Mesendoderm (in vitro differentiated cells): ENCODE results near the gene COL6A6.
A peak's percentile ranks its signal among the peaks of the same experiment; 100 is the strongest.

ENCODE experiments used
- DNase-seq: peaks from one replicate; pipeline ENCODE4 v3.0.0; 2013
- H2AK5ac ChIP-seq: 2 replicates; pipeline ENCODE4 v1.6.1; 2013; ENCODE audit warnings: low read length, inconsistent platforms
- H2BK120ac ChIP-seq: 2 replicates; pipeline ENCODE4 v1.6.1; 2013; ENCODE audit warnings: low read depth, mild to moderate bottlenecking, low read length, moderate library complexity, mixed read lengths
- H2BK15ac ChIP-seq: replicated peaks from 2 replicates; pipeline ENCODE4 v1.6.1; 2013; ENCODE audit warnings: low read depth, mild to moderate bottlenecking, moderate library complexity
- H2BK5ac ChIP-seq: 2 replicates; pipeline ENCODE4 v1.6.1; 2013; ENCODE audit warnings: low read length, inconsistent platforms
- H3K18ac ChIP-seq: 2 replicates; pipeline ENCODE4 v1.6.1; 2013; ENCODE audit warnings: mild to moderate bottlenecking, low read length, mixed read lengths
- H3K23ac ChIP-seq: one replicate; pipeline ENCODE4 v1.6.1; 2013; ENCODE audit warnings: low read length
- H3K27ac ChIP-seq: 2 replicates; pipeline ENCODE4 v1.5.1; 2013; ENCODE audit warnings: low read depth, mild to moderate bottlenecking, inconsistent platforms, low read length, moderate library complexity
- H3K27me3 ChIP-seq: 2 replicates; pipeline ENCODE4 v1.6.1; 2013; ENCODE audit warnings: low read length, control low read depth, mild to moderate bottlenecking, inconsistent platforms; ENCODE audit not compliant: insufficient read depth, poor library complexity
- H3K36me3 ChIP-seq: 2 replicates; pipeline ENCODE4 v1.6.1; 2013; ENCODE audit warnings: low read length, inconsistent platforms; ENCODE audit not compliant: control insufficient read depth, insufficient read depth
- H3K4ac ChIP-seq: one replicate; pipeline ENCODE4 v1.6.1; 2013; ENCODE audit warnings: low read depth, mild to moderate bottlenecking, low read length, moderate library complexity
- H3K4me1 ChIP-seq: 2 replicates; pipeline ENCODE4 v1.6.1; 2013; ENCODE audit warnings: low read depth, low read length, inconsistent platforms; ENCODE audit not compliant: control insufficient read depth
- H3K4me2 ChIP-seq: 2 replicates; pipeline ENCODE4 v1.6.1; 2013; ENCODE audit warnings: low read length
- H3K4me3 ChIP-seq: 2 replicates; pipeline ENCODE4 v1.5.1; 2013; ENCODE audit warnings: mild to moderate bottlenecking, low read length
- H3K56ac ChIP-seq: one replicate; pipeline ENCODE4 v1.6.1; 2013; ENCODE audit warnings: low read length
- H3K79me1 ChIP-seq: 2 replicates; pipeline ENCODE4 v1.6.1; 2013; ENCODE audit warnings: low read length, inconsistent platforms
- H3K79me2 ChIP-seq: 2 replicates; pipeline ENCODE4 v1.6.1; 2013; ENCODE audit warnings: mild to moderate bottlenecking, low read length; ENCODE audit not compliant: control insufficient read depth, insufficient read depth
- H3K9ac ChIP-seq: 2 replicates; pipeline ENCODE4 v1.6.1; 2013; ENCODE audit warnings: low read length, inconsistent platforms
- H4K5ac ChIP-seq: one replicate; pipeline ENCODE4 v1.6.1; 2013; ENCODE audit warnings: low read length
- H4K8ac ChIP-seq: one replicate; pipeline ENCODE4 v1.6.1; 2013; ENCODE audit warnings: low read depth, mild to moderate bottlenecking, control low read depth, low read length, moderate library complexity
- WGBS: extraction: QIAGEN DNeasy Blood & Tissue Kit; methylation state at CpG from one replicate; pipeline ENCODE4 v1.1.7; 2013; ENCODE audit warnings: low lambda C conversion rate, missing lambda C conversion rate; ENCODE audit not compliant: insufficient coverage; ENCODE audit errors: extremely low coverage; 5-methylcytosine and 5-hydroxymethylcytosine counted together

The COL6A6 gene

DNA sequence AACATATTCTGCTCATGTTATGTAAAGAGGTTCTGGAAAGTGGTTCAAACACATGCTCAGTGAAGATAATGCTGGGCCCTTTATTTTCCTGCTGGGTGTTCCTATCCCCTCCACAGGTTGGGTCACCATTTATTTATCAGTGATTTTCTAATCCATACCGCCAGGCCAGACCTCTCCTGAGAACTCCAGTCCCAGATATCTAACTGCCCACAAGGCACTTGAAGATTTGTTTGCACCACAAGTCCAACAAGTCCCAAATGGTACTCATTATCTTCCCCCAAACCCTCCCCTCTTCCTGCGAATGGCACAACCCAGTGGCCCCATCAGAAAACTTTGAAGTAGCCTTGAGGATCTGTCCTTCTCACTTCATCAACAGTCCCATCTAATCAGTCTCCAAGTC, 5.4 kb downstream of the COL6A6 start:
- H3K23ac ChIP-seq = no peak overlapping the region
- H2AK5ac ChIP-seq = no peak overlapping the region
- no peak overlapping the region for H3K9ac ChIP-seq
- no peak overlapping the region for H4K8ac ChIP-seq
- no peaks in the 10 kb centered on the region for H3K79me2 ChIP-seq
- H3K56ac ChIP-seq = no peak overlapping the region
- H2BK120ac ChIP-seq = no peak overlapping the region
- H2BK15ac ChIP-seq = no peak overlapping the region
- H3K18ac ChIP-seq = no peak overlapping the region
- H3K4me3 ChIP-seq = no peak overlapping the region
- peaks cover 2% of the 10 kb centered on the region for H3K27me3 ChIP-seq
- no peak overlapping the region for H2BK5ac ChIP-seq
- H3K36me3 ChIP-seq = no peaks in the 10 kb centered on the region
- H3K27ac ChIP-seq = no peak overlapping the region
- H3K79me1 ChIP-seq = no peaks in the 10 kb centered on the region
- no peaks in the 10 kb centered on the region for H3K4me1 ChIP-seq
- no peak for DNase-seq
- H3K4me2 ChIP-seq = no peak overlapping the region
- no CpG with 5 or more reads among the region's 2 CpGs for WGBS
- H4K5ac ChIP-seq = no peak overlapping the region
- no peak overlapping the region for H3K4ac ChIP-seq

- H2BK5ac ChIP-seq = no peak overlapping the region
- H3K4ac ChIP-seq = no peak overlapping the region
- no peak overlapping the region for H3K18ac ChIP-seq
- H3K79me2 ChIP-seq = no peaks in the 10 kb centered on the region
- no peak overlapping the region for H3K4me3 ChIP-seq
- no peak overlapping the region for H2BK120ac ChIP-seq
- no peak overlapping the region for H3K4me2 ChIP-seq
- no peak overlapping the region for H3K56ac ChIP-seq
- H3K27ac ChIP-seq = no peak overlapping the region
- no peaks in the 10 kb centered on the region for H3K4me1 ChIP-seq
- no peak overlapping the region for H4K8ac ChIP-seq
- no peak overlapping the region for H4K5ac ChIP-seq
- no peaks in the 10 kb centered on the region for H3K36me3 ChIP-seq
- no peak overlapping the region for H3K23ac ChIP-seq
- no peak overlapping the region for H2AK5ac ChIP-seq
- H3K27me3 ChIP-seq = no peaks in the 10 kb centered on the region
- no peaks in the 10 kb centered on the region for H3K79me1 ChIP-seq
- no peak for DNase-seq
- H3K9ac ChIP-seq = no peak overlapping the region
- H2BK15ac ChIP-seq = no peak overlapping the region
- WGBS = no CpG with 5 or more reads among the region's 1 CpG
Observed at GRCh38 chr3:130527426-130527825, 10.4 kb downstream of the COL6A6 start.

DNA sequence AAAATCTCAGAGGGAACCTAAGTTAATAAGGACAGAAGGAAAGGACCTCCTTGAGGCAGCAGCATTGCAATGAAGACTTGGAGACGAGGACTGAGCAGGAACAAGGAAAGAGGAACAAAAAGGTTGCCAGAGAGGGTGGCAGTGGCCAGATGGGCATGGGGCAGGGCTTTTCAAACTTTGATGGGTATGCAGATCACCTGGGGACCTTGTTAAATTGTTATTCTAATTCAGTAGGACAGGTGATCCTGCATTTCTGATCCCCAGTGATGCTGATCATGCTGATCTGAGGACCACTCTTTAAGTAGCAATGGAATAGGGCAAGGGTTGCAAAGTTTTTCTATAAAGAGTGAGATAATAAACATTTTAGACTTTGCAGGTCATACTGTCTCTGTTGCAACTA, 11.1 kb downstream of the COL6A6 start:
- Histone ChIP-seq H3K79me1 (no peaks in the 10 kb centered on the region), H3K36me3 (no peaks in the 10 kb centered on the region), H3K56ac (no peak overlapping the region)

DNA sequence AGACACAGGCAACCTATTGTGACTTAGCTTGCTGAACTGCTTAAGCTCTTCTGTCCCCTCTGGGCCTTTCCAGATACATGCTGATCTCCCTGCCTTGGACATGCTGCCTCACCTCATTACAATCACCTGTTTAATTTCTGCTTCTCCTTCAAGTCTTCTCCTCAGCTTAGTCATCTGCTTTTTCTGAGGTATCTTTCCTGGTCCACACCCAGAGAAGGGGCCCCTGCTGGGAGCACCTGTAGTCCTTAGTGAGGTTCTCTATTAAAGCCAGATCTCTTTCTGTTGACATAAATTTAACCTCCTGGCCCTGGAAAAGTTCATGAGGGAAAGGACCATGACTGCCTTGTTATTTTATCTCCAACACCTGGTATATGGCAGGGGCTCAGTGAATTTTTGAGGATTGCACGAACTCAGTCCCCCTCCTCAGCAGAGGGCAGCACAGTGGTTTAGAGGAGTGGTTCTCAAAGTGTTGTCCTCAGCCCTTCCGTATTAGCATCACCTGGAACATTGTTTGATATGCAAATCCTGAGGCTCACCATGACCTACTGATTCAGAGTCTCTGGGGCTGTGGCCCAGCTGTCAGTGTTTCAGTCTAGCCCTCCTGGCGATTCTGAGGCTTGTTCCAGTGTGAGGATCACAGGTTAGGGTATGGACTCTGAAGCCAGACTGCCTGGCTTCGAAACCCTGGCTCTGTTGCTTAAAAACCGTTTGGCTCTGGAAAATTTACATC, 12.7 kb downstream of the COL6A6 start:
- H3K79me2 ChIP-seq = no peaks in the 10 kb centered on the region
- no peaks in the 10 kb centered on the region for H3K36me3 ChIP-seq
- H3K9ac ChIP-seq = no peak overlapping the region
- no peaks in the 10 kb centered on the region for H3K79me1 ChIP-seq
- H2AK5ac ChIP-seq = no peak overlapping the region
- no peak overlapping the region for H3K4ac ChIP-seq
- H4K5ac ChIP-seq = no peak overlapping the region
- no peaks in the 10 kb centered on the region for H3K27me3 ChIP-seq
- H3K4me2 ChIP-seq = no peak overlapping the region
- no peak overlapping the region for H3K18ac ChIP-seq
- H2BK15ac ChIP-seq = no peak overlapping the region
- no peak overlapping the region for H3K27ac ChIP-seq
- peak; percentile 47 for DNase-seq
- H2BK120ac ChIP-seq = no peak overlapping the region
- no CpG with 5 or more reads among the region's 5 CpGs for WGBS
- H2BK5ac ChIP-seq = no peak overlapping the region
- no peak overlapping the region for H4K8ac ChIP-seq
- no peaks in the 10 kb centered on the region for H3K4me1 ChIP-seq
- no peak overlapping the region for H3K56ac ChIP-seq
- no peak overlapping the region for H3K4me3 ChIP-seq
- no peak overlapping the region for H3K23ac ChIP-seq

More for the DNA sequence above, 11.1 kb downstream of the COL6A6 start:
- no peak overlapping the region for H3K9ac ChIP-seq
- H2BK120ac ChIP-seq = no peak overlapping the region
- no peak overlapping the region for H4K5ac ChIP-seq
- no peak overlapping the region for H4K8ac ChIP-seq
- no CpG with 5 or more reads among the region's 1 CpG for WGBS
- no peaks in the 10 kb centered on the region for H3K27me3 ChIP-seq
- no peak overlapping the region for H3K23ac ChIP-seq
- H3K79me2 ChIP-seq = no peaks in the 10 kb centered on the region
- H3K4me2 ChIP-seq = no peak overlapping the region
- H3K4me3 ChIP-seq = no peak overlapping the region
- no peak overlapping the region for H3K4ac ChIP-seq
- no peak overlapping the region for H2AK5ac ChIP-seq
- no peak overlapping the region for H2BK5ac ChIP-seq
- no peak for DNase-seq
- H3K27ac ChIP-seq = no peak overlapping the region
- H2BK15ac ChIP-seq = no peak overlapping the region
- no peak overlapping the region for H3K18ac ChIP-seq
- H3K4me1 ChIP-seq = no peaks in the 10 kb centered on the region

DNA sequence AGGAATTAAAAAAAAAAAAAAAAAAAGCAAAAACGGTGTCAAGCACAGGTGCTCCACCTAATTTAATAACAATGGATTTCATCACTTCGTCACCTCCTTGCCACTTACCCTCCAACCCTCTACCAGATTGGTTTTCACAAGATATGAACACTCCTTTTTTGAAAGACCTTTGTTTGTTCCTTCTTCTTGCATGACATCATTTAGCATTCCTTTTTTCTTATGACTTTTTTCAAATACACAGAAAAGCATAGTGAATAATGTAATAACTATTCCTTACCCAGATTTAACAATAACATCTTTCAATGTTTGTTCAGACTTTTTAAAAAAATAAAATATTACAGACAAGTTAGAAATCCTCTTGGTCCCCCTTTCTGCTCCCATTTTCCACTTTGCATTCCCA, 16.3 kb downstream of the COL6A6 start:
- no peak overlapping the region for H2BK15ac ChIP-seq
- no peak overlapping the region for H3K4me2 ChIP-seq
- H3K4me1 ChIP-seq = no peaks in the 10 kb centered on the region
- no peak overlapping the region for H3K56ac ChIP-seq
- H3K4me3 ChIP-seq = no peak overlapping the region
- no peak overlapping the region for H3K23ac ChIP-seq
- H4K8ac ChIP-seq = no peak overlapping the region
- no peak overlapping the region for H3K9ac ChIP-seq
- H2BK120ac ChIP-seq = no peak overlapping the region
- no peak overlapping the region for H2BK5ac ChIP-seq
- H3K18ac ChIP-seq = no peak overlapping the region
- no peak for DNase-seq
- no peaks in the 10 kb centered on the region for H3K79me1 ChIP-seq
- H3K36me3 ChIP-seq = no peaks in the 10 kb centered on the region
- H4K5ac ChIP-seq = no peak overlapping the region
- no CpG with 5 or more reads among the region's 2 CpGs for WGBS
- no peak overlapping the region for H2AK5ac ChIP-seq
- H3K27me3 ChIP-seq = no peaks in the 10 kb centered on the region
- no peak overlapping the region for H3K27ac ChIP-seq
- H3K4ac ChIP-seq = no peak overlapping the region
- H3K79me2 ChIP-seq = no peaks in the 10 kb centered on the region
